PFSK-1 (cell line): ENCODE measurements around the gene SERPINE2.

Experiments used
- POLR2AphosphoS5 ChIP-seq: IDR thresholded peaks from 2 replicates; pipeline ENCODE4 v1.6.1; 2012; ENCODE audit warnings: low read depth, mild to moderate bottlenecking, control low read depth, low read length, moderate library complexity
- SIN3A ChIP-seq: IDR thresholded peaks from 2 replicates; pipeline ENCODE4 v1.6.1; 2012; ENCODE audit warnings: mild to moderate bottlenecking, low read length, moderate library complexity, borderline replicate concordance; ENCODE audit not compliant: insufficient read depth
- TAF1 ChIP-seq: IDR thresholded peaks from 2 replicates; pipeline ENCODE4 v1.6.1; 2012; ENCODE audit warnings: low read length, control low read depth, borderline replicate concordance; ENCODE audit not compliant: insufficient read depth

DNA sequence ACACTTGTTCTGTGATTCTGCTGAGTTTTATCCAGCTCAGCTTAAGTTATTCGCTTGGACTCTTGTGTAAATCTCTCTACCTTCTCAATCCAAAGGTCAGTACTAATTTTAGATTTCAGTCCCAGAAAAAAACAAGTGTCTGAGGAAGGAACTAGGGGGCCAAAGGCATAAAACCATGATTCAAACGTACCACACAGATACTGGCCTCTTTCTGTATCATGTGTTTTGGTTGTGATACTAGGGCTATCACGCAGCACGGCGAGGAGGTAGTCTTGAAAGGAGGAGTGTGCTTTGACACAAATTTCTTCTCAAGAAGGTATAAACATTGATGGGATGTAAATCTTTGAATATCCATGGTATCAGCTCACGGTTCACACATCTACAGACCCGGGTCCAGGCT lies 8.3 kb downstream of the SERPINE2 start:
- TF ChIP-seq POLR2AphosphoS5 (no peak), SIN3A (no peak), TAF1 (no peak)
